Measurements from ENCODE around the gene RBPJ. TPM values are rescaled to one million over a fixed set of nuclear protein-coding genes. Genes with fewer than 3 reads are reported as not detected.

RBPJ gene
- polyA plus RNA-seq, 1 donor from 2014 or later: 89.8 TPM

- Histone ChIP-seq H3K4me3 (ENCODE audit: low read length) (no peak overlapping the region), H3K9me3 (ENCODE audit: low read length) (no peaks in the 10 kb centered on the region), H3K4me2 (ENCODE audit: low read length) (no peak overlapping the region), H2AFZ (ENCODE audit: low read depth, low read length) (no peak overlapping the region), H3K36me3 (ENCODE audit: insufficient read depth, low read length) (no peaks in the 10 kb centered on the region), H4K20me1 (ENCODE audit: insufficient read depth) (no peaks in the 10 kb centered on the region), H3K9ac (ENCODE audit: low read length) (no peak overlapping the region), H3K79me2 (replicated peaks; ENCODE audit: insufficient read depth, low read length) (peaks cover 27% of the 10 kb centered on the region), H3K27ac (ENCODE audit: low read length) (no peak overlapping the region), H3K9me2 (ENCODE audit: insufficient read depth, low read length) (no peaks in the 10 kb centered on the region), H3K27me3 (ENCODE audit: insufficient read depth, low read depth, low read length) (no peaks in the 10 kb centered on the region), H3F3A (ENCODE audit: insufficient read depth, low read length, poor library complexity, severe bottlenecking) (no peaks in the 10 kb centered on the region)
- TF ChIP-seq TAF1 (IDR thresholded peaks at IDR 0.05; ENCODE audit: low read depth) (no peak), REST (IDR thresholded peaks at IDR 0.05; ENCODE audit: borderline replicate concordance) (no peak), MXI1 (conservative IDR thresholded peaks at IDR 0.05; ENCODE audit: poor library complexity, severe bottlenecking) (no peak), RAD21 (conservative IDR thresholded peaks at IDR 0.05) (no peak)
Measured at GRCh38 chr4:26407476-26407875, 86.7 kb downstream of the RBPJ start.

DNA sequence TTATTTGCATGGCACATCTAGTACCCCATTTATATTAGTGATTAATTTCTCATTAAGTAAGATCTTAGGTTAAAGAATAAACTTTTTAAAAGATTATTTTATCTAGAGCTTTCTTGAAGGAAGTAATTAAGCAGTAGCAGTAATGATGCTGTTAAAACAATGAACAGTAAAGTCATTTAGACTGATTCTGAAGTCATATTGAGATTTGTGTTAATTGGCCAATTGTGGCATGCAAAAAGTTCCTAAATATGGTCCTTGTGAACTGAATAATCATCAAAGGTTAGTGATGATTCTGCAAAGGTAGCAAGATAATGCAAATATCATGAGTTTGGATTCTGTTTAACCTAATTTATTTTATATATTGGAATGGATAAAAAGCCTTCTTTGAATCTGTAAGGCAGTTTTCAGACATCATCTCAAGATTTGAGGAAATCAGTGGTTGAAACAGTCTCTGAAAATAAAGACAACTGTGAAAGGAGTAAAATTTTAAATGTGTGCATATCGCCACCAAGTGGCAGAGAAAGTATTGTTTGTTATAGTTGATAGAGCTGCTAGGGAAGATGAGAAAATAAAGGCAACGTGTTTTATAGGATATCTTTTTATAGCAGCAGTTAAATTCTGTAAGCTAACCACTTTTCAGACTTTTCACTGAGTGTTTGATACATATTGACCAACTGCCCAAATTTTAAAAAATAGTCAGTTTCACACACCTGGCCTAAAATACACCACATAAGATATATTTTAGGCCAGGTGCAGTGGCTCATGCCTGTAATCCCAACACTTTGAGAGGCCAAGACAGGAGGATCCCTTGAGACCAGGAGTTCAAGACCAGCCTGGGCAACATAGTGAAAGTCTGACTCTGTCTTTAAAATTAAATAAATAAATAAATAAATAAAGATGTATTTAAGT is 89.8 kb downstream of the RBPJ start:
- Histone ChIP-seq H3F3A (ENCODE audit: insufficient read depth, low read length, poor library complexity, severe bottlenecking) (no peaks in the 10 kb centered on the region), H3K9ac (ENCODE audit: low read length) (no peak overlapping the region), H3K79me2 (replicated peaks; ENCODE audit: insufficient read depth, low read length) (peaks cover 22% of the 10 kb centered on the region), H2AFZ (ENCODE audit: low read depth, low read length) (no peak overlapping the region), H3K9me3 (ENCODE audit: low read length) (no peaks in the 10 kb centered on the region), H3K27ac (ENCODE audit: low read length) (no peak overlapping the region), H3K4me3 (ENCODE audit: low read length) (no peak overlapping the region), H4K20me1 (ENCODE audit: insufficient read depth) (no peaks in the 10 kb centered on the region), H3K9me2 (ENCODE audit: insufficient read depth, low read length) (no peaks in the 10 kb centered on the region), H3K4me2 (ENCODE audit: low read length) (no peak overlapping the region), H3K36me3 (ENCODE audit: insufficient read depth, low read length) (no peaks in the 10 kb centered on the region), H3K27me3 (ENCODE audit: insufficient read depth, low read depth, low read length) (no peaks in the 10 kb centered on the region)
- TF ChIP-seq, protein P1, sequence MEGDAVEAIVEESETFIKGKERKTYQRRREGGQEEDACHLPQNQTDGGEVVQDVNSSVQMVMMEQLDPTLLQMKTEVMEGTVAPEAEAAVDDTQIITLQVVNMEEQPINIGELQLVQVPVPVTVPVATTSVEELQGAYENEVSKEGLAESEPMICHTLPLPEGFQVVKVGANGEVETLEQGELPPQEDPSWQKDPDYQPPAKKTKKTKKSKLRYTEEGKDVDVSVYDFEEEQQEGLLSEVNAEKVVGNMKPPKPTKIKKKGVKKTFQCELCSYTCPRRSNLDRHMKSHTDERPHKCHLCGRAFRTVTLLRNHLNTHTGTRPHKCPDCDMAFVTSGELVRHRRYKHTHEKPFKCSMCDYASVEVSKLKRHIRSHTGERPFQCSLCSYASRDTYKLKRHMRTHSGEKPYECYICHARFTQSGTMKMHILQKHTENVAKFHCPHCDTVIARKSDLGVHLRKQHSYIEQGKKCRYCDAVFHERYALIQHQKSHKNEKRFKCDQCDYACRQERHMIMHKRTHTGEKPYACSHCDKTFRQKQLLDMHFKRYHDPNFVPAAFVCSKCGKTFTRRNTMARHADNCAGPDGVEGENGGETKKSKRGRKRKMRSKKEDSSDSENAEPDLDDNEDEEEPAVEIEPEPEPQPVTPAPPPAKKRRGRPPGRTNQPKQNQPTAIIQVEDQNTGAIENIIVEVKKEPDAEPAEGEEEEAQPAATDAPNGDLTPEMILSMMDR (IDR thresholded peaks at IDR 0.05; ENCODE audit: poor library complexity, severe bottlenecking): peak; percentile 81
- TF ChIP-seq SMC3 (conservative IDR thresholded peaks at IDR 0.05; ENCODE audit: poor library complexity): peak; percentile 85
- TF ChIP-seq RAD21 (conservative IDR thresholded peaks at IDR 0.05): peak; percentile 86
- no peak for TF ChIP-seq EZH2 (IDR thresholded peaks at IDR 0.05; ENCODE audit: borderline replicate concordance, insufficient read depth, low read length, poor library complexity, severe bottlenecking)

All from neural cell (in vitro differentiated cells).